Effector memory CD4-positive, alpha-beta T cell (primary cell): ENCODE measurements around the gene BTAF1.
"Not testable (repeated sequence)": the region's sequence is repeated elsewhere in the genome, so short reads cannot be mapped to it uniquely, and the experiment has no call there.

Experiments
- DNase-seq, 3 donors: peaks; one replicate each; pipeline ENCODE4 v3.0.0-alpha.2; 2020
- H3K27ac ChIP-seq: 2 replicates; pipeline ENCODE4 v1.7.0; 2013; ENCODE audit warnings: mild to moderate bottlenecking, low read length, moderate library complexity; ENCODE audit not compliant: insufficient read depth, poor library complexity, severe bottlenecking
- H3K27me3 ChIP-seq: replicated peaks from 2 replicates; pipeline ENCODE4 v1.7.0; 2013; ENCODE audit warnings: mild to moderate bottlenecking, low read length; ENCODE audit not compliant: insufficient read depth, control insufficient read depth, poor library complexity, severe bottlenecking
- H3K36me3 ChIP-seq: 2 replicates; pipeline ENCODE4 v1.7.0; 2013; ENCODE audit warnings: mild to moderate bottlenecking, low read length, moderate library complexity; ENCODE audit not compliant: control insufficient read depth, insufficient read depth
- H3K4me1 ChIP-seq: 2 replicates; pipeline ENCODE4 v1.7.0; 2013; ENCODE audit warnings: low read length, mild to moderate bottlenecking; ENCODE audit not compliant: control insufficient read depth, insufficient read depth, poor library complexity, severe bottlenecking
- H3K4me3 ChIP-seq: 2 replicates; pipeline ENCODE4 v1.7.0; 2013; ENCODE audit warnings: low read length, low read depth, mild to moderate bottlenecking; ENCODE audit not compliant: insufficient read depth, poor library complexity, severe bottlenecking
- H3K9me3 ChIP-seq: 2 replicates; pipeline ENCODE4 v1.7.0; 2013; ENCODE audit warnings: mild to moderate bottlenecking, low read length, moderate library complexity; ENCODE audit not compliant: control insufficient read depth

The BTAF1 gene

GRCh38 chr10:92033070-92033469 is 109.5 kb downstream of the BTAF1 start:
- H3K27me3 ChIP-seq, H3K9me3 ChIP-seq, H3K27ac ChIP-seq, DNase-seq, H3K4me1 ChIP-seq, H3K4me3 ChIP-seq: not testable (repeated sequence)
- peaks cover 16% of the 10 kb centered on the region for H3K36me3 ChIP-seq

GRCh38 chr10:92038949-92039348 is 115.4 kb downstream of the BTAF1 start:
- H3K36me3 ChIP-seq, result no peaks in the 10 kb centered on the region
- H3K27me3 ChIP-seq, result no peaks in the 10 kb centered on the region
- H3K4me3 ChIP-seq, result no peak overlapping the region
- no peaks in the 10 kb centered on the region for H3K4me1 ChIP-seq
- no peak for DNase-seq
- no peak overlapping the region for H3K27ac ChIP-seq
- no peaks in the 10 kb centered on the region for H3K9me3 ChIP-seq

- no peak for DNase-seq
- Histone ChIP-seq H3K4me1 (no peaks in the 10 kb centered on the region), H3K4me3 (no peak overlapping the region), H3K36me3 (no peaks in the 10 kb centered on the region), H3K9me3 (no peaks in the 10 kb centered on the region), H3K27ac (no peak overlapping the region), H3K27me3 (no peaks in the 10 kb centered on the region)
These were observed 119.0 kb downstream of the BTAF1 start for GRCh38 chr10:92042541-92042940.

GRCh38 chr10:92045641-92046106 is 122.1 kb downstream of the BTAF1 start:
- Histone ChIP-seq H3K4me1 (no peaks in the 10 kb centered on the region), H3K27ac (no peak overlapping the region), H3K27me3 (no peaks in the 10 kb centered on the region), H3K9me3 (no peaks in the 10 kb centered on the region), H3K4me3 (no peak overlapping the region), H3K36me3 (no peaks in the 10 kb centered on the region)
- DNase-seq, result no peak

- H3K27ac ChIP-seq, result no peak overlapping the region
- H3K36me3 ChIP-seq, result no peaks in the 10 kb centered on the region
- no peak overlapping the region for H3K4me3 ChIP-seq
- H3K4me1 ChIP-seq, result no peaks in the 10 kb centered on the region
- H3K9me3 ChIP-seq, result no peaks in the 10 kb centered on the region
- H3K27me3 ChIP-seq, result no peaks in the 10 kb centered on the region
- DNase-seq, result no peak
These were observed 123.6 kb downstream of the BTAF1 start for GRCh38 chr10:92047215-92047614.

- Histone ChIP-seq H3K4me3 (no peak overlapping the region), H3K4me1 (no peaks in the 10 kb centered on the region), H3K27me3 (no peaks in the 10 kb centered on the region), H3K36me3 (no peaks in the 10 kb centered on the region), H3K27ac (no peak overlapping the region), H3K9me3 (no peaks in the 10 kb centered on the region)
- DNase-seq, result no peak
These were observed 128.5 kb downstream of the BTAF1 start for GRCh38 chr10:92052088-92052487.

- Histone ChIP-seq H3K4me1 (no peaks in the 10 kb centered on the region), H3K27me3 (no peaks in the 10 kb centered on the region), H3K4me3 (no peak overlapping the region), H3K36me3 (no peaks in the 10 kb centered on the region), H3K9me3 (no peaks in the 10 kb centered on the region), H3K27ac (no peak overlapping the region)
- DNase-seq, result no peak
These were observed 129.2 kb downstream of the BTAF1 start for GRCh38 chr10:92052741-92053140.

GRCh38 chr10:92054807-92055206 is 131.2 kb downstream of the BTAF1 start:
- H3K4me3 ChIP-seq, result no peak overlapping the region
- H3K4me1 ChIP-seq, result no peaks in the 10 kb centered on the region
- no peak for DNase-seq
- no peaks in the 10 kb centered on the region for H3K27me3 ChIP-seq
- H3K36me3 ChIP-seq, result no peaks in the 10 kb centered on the region
- H3K27ac ChIP-seq, result no peak overlapping the region
- H3K9me3 ChIP-seq, result no peaks in the 10 kb centered on the region

- Histone ChIP-seq H3K27ac (no peak overlapping the region), H3K4me3 (no peak overlapping the region), H3K9me3 (no peaks in the 10 kb centered on the region), H3K27me3 (no peaks in the 10 kb centered on the region), H3K36me3 (no peaks in the 10 kb centered on the region), H3K4me1 (no peaks in the 10 kb centered on the region)
- no peak for DNase-seq
These were observed 138.7 kb downstream of the BTAF1 start for GRCh38 chr10:92062273-92062672.

GRCh38 chr10:92064506-92064905 is 140.9 kb downstream of the BTAF1 start:
- H3K4me1 ChIP-seq, result no peaks in the 10 kb centered on the region
- H3K36me3 ChIP-seq, result no peaks in the 10 kb centered on the region
- DNase-seq, result no peak
- no peak overlapping the region for H3K27ac ChIP-seq
- no peak overlapping the region for H3K4me3 ChIP-seq
- H3K27me3 ChIP-seq, result no peaks in the 10 kb centered on the region
- H3K9me3 ChIP-seq, result no peaks in the 10 kb centered on the region

- Histone ChIP-seq H3K4me3 (no peak overlapping the region), H3K27me3 (no peaks in the 10 kb centered on the region), H3K9me3 (no peaks in the 10 kb centered on the region), H3K4me1 (no peaks in the 10 kb centered on the region), H3K27ac (no peak overlapping the region), H3K36me3 (no peaks in the 10 kb centered on the region)
- DNase-seq, result no peak
These were observed 142.8 kb downstream of the BTAF1 start for GRCh38 chr10:92066386-92066785.
